Peyer's patch (tissue), 4 donors: ENCODE results near the gene ATXN1L. TPM values are rescaled to one million over a fixed set of nuclear protein-coding genes. Genes with fewer than 3 reads are reported as not detected.

Experiments used
- DNase-seq, 3 donors: peaks; one replicate each; pipeline ENCODE4 v3.0.0-alpha.2; 2017 to 2019
- H3K27ac ChIP-seq, 4 donors: fragments of 200-600 bp; sonication (generic); one replicate each; pipeline ENCODE4 v1.5.1; 2016 to 2019
- H3K27me3 ChIP-seq, 2 donors: fragments of 200-600 bp; sonication (generic); one replicate each; pipeline ENCODE4 v1.5.1; 2019
- H3K36me3 ChIP-seq, 3 donors: fragments of 200-600 bp; sonication (generic); one replicate each; pipeline ENCODE4 v1.5.1; 2016 to 2019
- H3K4me1 ChIP-seq, 4 donors: fragments of 200-600 bp; sonication (generic); one replicate each; pipeline ENCODE4 v1.5.1; 2016 to 2019
- H3K4me3 ChIP-seq, 4 donors: fragments of 200-600 bp; sonication (generic); 1 replicate in 3 of 4; 2 replicates in 1 of 4; pipeline ENCODE4 v1.5.1; 2016 to 2019; ENCODE audit warnings: mild to moderate bottlenecking in 1 of 4
- H3K9me3 ChIP-seq, 4 donors: fragments of 200-600 bp; sonication (generic); one replicate each; pipeline ENCODE4 v1.5.1; 2016 to 2019; ENCODE audit warnings: mild to moderate bottlenecking in 1 of 4
- CTCF ChIP-seq, 6 experiments: fragments of 450-650 bp in 4 of 6; fragments of 200-600 bp in 2 of 6; sonication (generic) in 1 of 6; IDR thresholded peaks; one replicate each; pipeline ENCODE4 v1.5.1; 2017 to 2019; ENCODE audit warnings: antibody characterized with exemption in 6 of 6, mild to moderate bottlenecking in 3 of 6, moderate library complexity in 1 of 6
- POLR2A ChIP-seq, 2 donors: fragments of 450-650 bp; IDR thresholded peaks; one replicate each; pipeline ENCODE4 v1.5.1; 2017; ENCODE audit warnings: antibody characterized with exemption in 2 of 2, mild to moderate bottlenecking in 2 of 2, moderate library complexity in 2 of 2
- total RNA-seq, 4 donors: library from RNA; depleted of rRNA; stranded (reverse); fragments of >200 nt; gene quantifications; one replicate each; pipeline ENCODE4 v1.1.0, GENCODE V29; 2016

ATXN1L gene
- total RNA-seq, 4 donors from 2014 or later = 14.0 to 40.2 (median 22.5) TPM

- Histone ChIP-seq H3K27ac (peak overlapping the region; percentile 90 to 99 (median 96)), H3K4me1 (peaks cover 0 to 21% (median 8%) of the 10 kb centered on the region in 4 donors), H3K4me3 (peak overlapping the region; percentile 77 to 99 (median 95)), H3K36me3 (peaks cover 0 to 22% (median 0%) of the 10 kb centered on the region in 3 donors), H3K9me3 (no peaks in the 10 kb centered on the region), H3K27me3 (no peaks in the 10 kb centered on the region)
- peak in 2 of 3 donors; percentile 86 to 92 for DNase-seq
- peak; percentile 91 to 98 (median 94) for TF ChIP-seq CTCF (IDR thresholded peaks at IDR 0.05)
- TF ChIP-seq POLR2A (IDR thresholded peaks at IDR 0.05) = no peak
Measured at GRCh38 chr16:71882505-71883167, 36.9 kb downstream of the ATXN1L start.

- Histone ChIP-seq H3K27me3 (no peaks in the 10 kb centered on the region), H3K4me1 (peaks cover 0 to 21% (median 8%) of the 10 kb centered on the region in 4 donors), H3K4me3 (peak overlapping the region; percentile 77 to 99 (median 95)), H3K36me3 (peaks cover 0 to 20% (median 0%) of the 10 kb centered on the region in 3 donors), H3K27ac (peak overlapping the region; percentile 90 to 99 (median 96)), H3K9me3 (no peaks in the 10 kb centered on the region)
- DNase-seq = peak; percentile 66 to 80 (median 74)
- no peak for TF ChIP-seq POLR2A (IDR thresholded peaks at IDR 0.05)
- no peak for TF ChIP-seq CTCF (IDR thresholded peaks at IDR 0.05)
Measured at GRCh38 chr16:71883168-71883848, 37.5 kb downstream of the ATXN1L start.

DNA sequence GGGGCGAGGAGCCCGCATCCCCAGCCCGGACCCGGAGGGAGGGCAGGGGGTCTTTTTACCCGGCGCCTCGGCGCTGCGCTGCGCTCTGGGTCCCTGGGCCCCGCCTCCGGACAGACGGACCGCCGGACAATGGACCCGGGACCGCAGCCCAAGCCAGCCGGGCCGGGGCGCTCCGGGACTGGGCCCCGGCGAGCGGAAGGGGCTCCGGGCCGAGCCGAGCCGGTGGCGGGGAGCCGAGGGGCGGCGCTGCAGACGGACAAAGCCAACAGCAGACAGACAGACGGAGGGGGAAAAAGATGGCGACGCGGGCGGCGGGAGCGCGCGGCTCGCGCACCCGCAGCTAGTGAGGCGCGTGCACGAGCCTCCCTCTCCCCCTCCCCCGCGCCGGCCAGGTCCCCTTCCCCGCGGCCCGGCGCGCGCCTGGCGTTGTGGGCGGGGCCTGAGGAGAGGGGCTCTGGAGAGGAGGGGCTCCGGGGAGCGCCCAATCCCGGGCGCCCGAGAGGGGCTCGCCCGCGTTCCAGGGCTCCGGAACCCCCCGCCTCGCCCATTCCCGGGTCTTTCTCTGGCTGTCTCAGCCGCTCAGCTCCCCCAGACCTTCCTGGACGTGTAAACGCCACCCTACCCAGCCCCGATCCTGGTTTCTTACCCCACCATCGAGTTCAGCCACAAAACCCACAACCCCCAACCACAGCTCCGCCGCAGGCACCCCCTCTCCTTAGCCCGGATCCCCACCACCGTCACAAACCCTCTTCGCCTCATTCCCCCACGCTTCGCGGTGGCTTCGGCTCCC lies 38.3 kb downstream of the ATXN1L start, which contains the start of gene ZNF821:
Gene ZNF821 (minus strand): TSS at position 334 of the 790 bp plus-strand sequence. CDS start 4,236 bp downstream, outside the sequence.
- H3K4me1 ChIP-seq = peaks cover 0 to 21% (median 8%) of the 10 kb centered on the region in 4 donors
- peak; percentile 83 to 90 (median 86) for DNase-seq
- TF ChIP-seq CTCF (IDR thresholded peaks at IDR 0.05) (peak in 5 of 6 experiments; percentile 42 to 49 (median 44)), POLR2A (IDR thresholded peaks at IDR 0.05) (peak in 1 of 2 donors; percentile 37)
- peak within 1 kb of the TSS; percentile 77 to 99 (median 95) for H3K4me3 ChIP-seq
- peaks cover 0 to 19% (median 0%) of the 10 kb centered on the region in 3 donors for H3K36me3 ChIP-seq
- H3K27ac ChIP-seq = peak within 1 kb of the TSS; percentile 90 to 99 (median 96)
- H3K9me3 ChIP-seq = no peaks in the 10 kb centered on the region
- H3K27me3 ChIP-seq = no peaks in the 10 kb centered on the region

GRCh38 chr16:71885261-71885650 lies 39.5 kb downstream of the ATXN1L start:
- DNase-seq = no peak
- H3K36me3 ChIP-seq = peaks cover 0 to 14% (median 0%) of the 10 kb centered on the region in 3 donors
- H3K27me3 ChIP-seq = no peaks in the 10 kb centered on the region
- peaks cover 0 to 28% (median 8%) of the 10 kb centered on the region in 4 donors for H3K4me1 ChIP-seq
- no peak overlapping the region for H3K27ac ChIP-seq
- no peak overlapping the region for H3K4me3 ChIP-seq
- no peaks in the 10 kb centered on the region for H3K9me3 ChIP-seq
- TF ChIP-seq CTCF (IDR thresholded peaks at IDR 0.05) (no peak), POLR2A (IDR thresholded peaks at IDR 0.05) (no peak)

- peaks cover 0 to 13% (median 0%) of the 10 kb centered on the region in 4 donors for H3K4me1 ChIP-seq
- DNase-seq = peak in 1 of 3 donors; percentile 41
- H3K27ac ChIP-seq = no peak overlapping the region
- H3K36me3 ChIP-seq = no peaks in the 10 kb centered on the region
- no peak for TF ChIP-seq CTCF (IDR thresholded peaks at IDR 0.05)
- TF ChIP-seq POLR2A (IDR thresholded peaks at IDR 0.05) = no peak
- H3K4me3 ChIP-seq = no peak overlapping the region
- no peaks in the 10 kb centered on the region for H3K9me3 ChIP-seq
- no peaks in the 10 kb centered on the region for H3K27me3 ChIP-seq
Measured at GRCh38 chr16:71889147-71889546, 43.4 kb downstream of the ATXN1L start.
